Neural cell (in vitro differentiated cells): ENCODE measurements around the gene PELI2. TPM values are rescaled to one million over a fixed set of nuclear protein-coding genes. Genes with fewer than 3 reads are reported as not detected.

Experiments
- H2AFZ ChIP-seq: fragments of 200-600, 300-800 bp; sonication (generic), shearing (Covaris generic); 2 replicates; pipeline ENCODE4 v1.6.0; 2014; ENCODE audit warnings: low read depth, mild to moderate bottlenecking, antibody characterized with exemption, low read length, moderate library complexity
- H3F3A ChIP-seq: fragments of 200-600 bp; shearing (Covaris generic); 2 replicates; pipeline ENCODE4 v1.6.1; 2016; ENCODE audit warnings: mild to moderate bottlenecking, moderate library complexity, mixed read lengths, antibody characterized with exemption, low read length; ENCODE audit not compliant: insufficient read depth, poor library complexity, severe bottlenecking
- H3K27ac ChIP-seq: fragments of 200-600, 300-800 bp; sonication (generic), shearing (Covaris generic); 2 replicates; pipeline ENCODE4 v1.5.1; 2014; ENCODE audit warnings: mild to moderate bottlenecking, low read length, moderate library complexity
- H3K27me3 ChIP-seq: fragments of 300-800, 200-600 bp; sonication (generic), shearing (Covaris generic); 2 replicates; pipeline ENCODE4 v1.6.0; 2014; ENCODE audit warnings: mild to moderate bottlenecking, low read depth, low read length, moderate library complexity; ENCODE audit not compliant: insufficient read depth
- H3K36me3 ChIP-seq: fragments of 300-800, 200-600 bp; sonication (generic), shearing (Covaris generic); 2 replicates; pipeline ENCODE4 v1.5.1; 2014; ENCODE audit warnings: mild to moderate bottlenecking, antibody characterized with exemption, low read length, moderate library complexity; ENCODE audit not compliant: insufficient read depth
- H3K4me2 ChIP-seq: fragments of 300-800, 200-600 bp; sonication (generic), shearing (Covaris generic); 2 replicates; pipeline ENCODE4 v1.6.0; 2014; ENCODE audit warnings: mild to moderate bottlenecking, low read length
- H3K4me3 ChIP-seq: fragments of 300-800, 200-600 bp; sonication (generic), shearing (Covaris generic); 2 replicates; pipeline ENCODE4 v1.5.1; 2014; ENCODE audit warnings: mild to moderate bottlenecking, low read length, moderate library complexity
- H3K79me2 ChIP-seq: fragments of 200-600 bp; shearing (Covaris generic); replicated peaks from 2 replicates; pipeline ENCODE4 v1.6.0; 2014; ENCODE audit warnings: mild to moderate bottlenecking, low read length, moderate library complexity; ENCODE audit not compliant: insufficient read depth
- H3K9ac ChIP-seq: fragments of 300-800, 200-600 bp; sonication (generic), shearing (Covaris generic); 2 replicates; pipeline ENCODE4 v1.6.1; 2016; ENCODE audit warnings: mild to moderate bottlenecking, low read length, mixed read lengths
- H3K9me2 ChIP-seq: fragments of 200-600 bp; shearing (Covaris generic); 2 replicates; pipeline ENCODE4 v1.6.1; 2016; ENCODE audit warnings: mild to moderate bottlenecking, low read length, mixed read lengths; ENCODE audit not compliant: insufficient read depth
- H3K9me3 ChIP-seq: fragments of 200-600, 300-800 bp; sonication (generic), shearing (Covaris generic); 2 replicates; pipeline ENCODE4 v1.6.1; 2016; ENCODE audit warnings: mild to moderate bottlenecking, mixed run types, low read length, moderate library complexity, mixed read lengths
- H4K20me1 ChIP-seq: fragments of 200-600 bp; shearing (Covaris generic); 2 replicates; pipeline ENCODE4 v1.6.1; 2016; ENCODE audit warnings: mild to moderate bottlenecking, mixed run types; ENCODE audit not compliant: insufficient read depth
- CTCF ChIP-seq: fragments of 450-650 bp; IDR thresholded peaks from 2 replicates; pipeline ENCODE4 v1.5.1; 2014; ENCODE audit warnings: antibody characterized with exemption, mild to moderate bottlenecking, moderate library complexity; ENCODE audit not compliant: poor library complexity, severe bottlenecking
- EP300 ChIP-seq: fragments of 450-650 bp; conservative IDR thresholded peaks from 2 replicates; pipeline ENCODE4 v1.6.1; 2014; ENCODE audit warnings: antibody characterized with exemption, mild to moderate bottlenecking, moderate library complexity; ENCODE audit not compliant: poor library complexity, severe bottlenecking
- EZH2 ChIP-seq: fragments of 200-600, 300-800 bp; shearing (Covaris generic), sonication (generic); IDR thresholded peaks from 2 replicates; pipeline ENCODE4 v1.6.1; 2014; ENCODE audit warnings: antibody characterized with exemption, low read length, borderline replicate concordance, mild to moderate bottlenecking; ENCODE audit not compliant: insufficient read depth, poor library complexity, severe bottlenecking
- MXI1 ChIP-seq: fragments of 450-650 bp; conservative IDR thresholded peaks from 2 replicates; pipeline ENCODE4 v1.6.1; 2014; ENCODE audit warnings: antibody characterized with exemption, mild to moderate bottlenecking; ENCODE audit not compliant: poor library complexity, severe bottlenecking
- POLR2AphosphoS5 ChIP-seq: IDR thresholded peaks from 2 replicates; pipeline ENCODE4 v1.6.1; 2012
- RAD21 ChIP-seq: fragments of 450-650 bp; conservative IDR thresholded peaks from 2 replicates; pipeline ENCODE4 v1.6.1; 2014; ENCODE audit warnings: antibody characterized with exemption, mild to moderate bottlenecking, moderate library complexity
- REST ChIP-seq: IDR thresholded peaks from 2 replicates; pipeline ENCODE4 v1.6.1; 2012; ENCODE audit warnings: borderline replicate concordance
- SMC3 ChIP-seq: fragments of 450-650 bp; conservative IDR thresholded peaks from 2 replicates; pipeline ENCODE4 v1.6.1; 2014; ENCODE audit warnings: antibody characterized with exemption, mild to moderate bottlenecking, moderate library complexity; ENCODE audit not compliant: poor library complexity
- TAF1 ChIP-seq: IDR thresholded peaks from 2 replicates; pipeline ENCODE4 v1.6.1; 2012; ENCODE audit warnings: low read depth
- polyA plus RNA-seq: library from polyadenylated mRNA; depleted of rRNA; stranded (reverse); fragments of >200 nt; gene quantifications from 2 replicates; pipeline ENCODE4 v1.2.3, GENCODE V29; 2014

PELI2 gene
- polyA plus RNA-seq, 1 donor from 2014 or later = 5.3 TPM

- Histone ChIP-seq H3F3A (no peaks in the 10 kb centered on the region), H4K20me1 (no peaks in the 10 kb centered on the region), H3K9ac (no peak overlapping the region), H3K9me2 (no peaks in the 10 kb centered on the region), H3K4me3 (peak overlapping the region; percentile 25), H3K27ac (no peak overlapping the region), H2AFZ (no peak overlapping the region), H3K27me3 (no peaks in the 10 kb centered on the region), H3K79me2 (no peaks in the 10 kb centered on the region), H3K4me2 (no peak overlapping the region), H3K36me3 (no peaks in the 10 kb centered on the region), H3K9me3 (no peaks in the 10 kb centered on the region)
- TF ChIP-seq EP300 (peak; percentile 83), POLR2AphosphoS5 (peak; percentile 63), EZH2 (no peak)
Measured at GRCh38 chr14:56087671-56088471, 30.3 kb upstream of the PELI2 start.

GRCh38 chr14:56088941-56089340 lies 29.3 kb upstream of the PELI2 start:
- Histone ChIP-seq H2AFZ (no peak overlapping the region), H3F3A (no peaks in the 10 kb centered on the region), H3K79me2 (no peaks in the 10 kb centered on the region), H3K27ac (no peak overlapping the region), H3K4me2 (peak overlapping the region; percentile 1), H4K20me1 (no peaks in the 10 kb centered on the region), H3K27me3 (no peaks in the 10 kb centered on the region), H3K4me3 (peak overlapping the region; percentile 25), H3K36me3 (no peaks in the 10 kb centered on the region), H3K9me2 (no peaks in the 10 kb centered on the region), H3K9me3 (no peaks in the 10 kb centered on the region), H3K9ac (no peak overlapping the region)
- TF ChIP-seq POLR2AphosphoS5 = no peak
- TF ChIP-seq TAF1 = no peak
- TF ChIP-seq SMC3 = no peak
- no peak for TF ChIP-seq MXI1
- no peak for TF ChIP-seq RAD21
- no peak for TF ChIP-seq EP300
- TF ChIP-seq EZH2 = no peak
- no peak for TF ChIP-seq REST
- no peak for TF ChIP-seq CTCF
